ENCODE measurements around the gene IL3RA.

The IL3RA gene

DNA sequence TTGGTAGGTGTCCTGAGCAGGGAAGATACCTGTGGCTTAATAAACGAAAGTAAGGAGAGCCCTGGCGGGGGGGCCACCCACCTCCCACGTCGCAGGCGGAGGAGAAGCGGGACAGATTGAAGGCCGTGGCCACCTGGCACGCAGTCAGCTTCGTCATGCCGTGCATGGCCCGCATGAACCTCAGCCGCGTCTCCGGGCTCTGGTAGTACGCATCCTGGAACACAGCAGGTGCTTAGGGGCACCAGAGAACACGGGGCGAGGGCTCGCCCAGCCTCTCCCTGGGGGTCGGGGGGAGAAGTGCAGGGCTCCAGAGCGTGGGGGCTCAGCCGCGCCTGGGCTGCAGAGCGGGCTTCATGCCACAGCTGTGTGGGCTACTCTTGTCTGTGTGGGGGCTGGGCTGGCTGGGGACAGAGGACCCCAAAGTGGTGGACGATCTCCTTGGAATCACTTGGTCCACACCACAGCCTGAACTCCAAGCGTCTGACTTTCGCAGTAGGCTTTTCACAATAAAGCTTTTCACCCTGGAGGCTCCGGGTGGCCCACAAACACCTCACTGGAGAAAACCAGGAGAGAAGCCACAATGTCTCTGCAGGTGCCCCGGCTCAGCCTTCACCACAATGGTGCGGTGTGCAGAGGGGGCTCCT lies 82.4 kb downstream of the IL3RA start:
- no peaks in the 10 kb centered on the region for H3F3A ChIP-seq (ENCODE audit: insufficient read depth, low read length)
- H3K4me2 ChIP-seq (ENCODE audit: low read length) = no peak overlapping the region
- H3K4me1 ChIP-seq (ENCODE audit: insufficient read depth, low read length, severe bottlenecking) = peaks cover 17% of the 10 kb centered on the region
- H4K20me1 ChIP-seq (ENCODE audit: insufficient read depth, low read length) = no peaks in the 10 kb centered on the region
- H3K9me3 ChIP-seq (ENCODE audit: low read length) = peaks cover 10% of the 10 kb centered on the region
- peaks cover 79% of the 10 kb centered on the region for H3K36me3 ChIP-seq (ENCODE audit: insufficient read depth, low read length)
- peak overlapping the region; percentile 42 for H3K27ac ChIP-seq (ENCODE audit: low read depth, low read length, poor library complexity, severe bottlenecking)
- no peak for TF ChIP-seq CTCF (IDR thresholded peaks at IDR 0.05; ENCODE audit: low read length)
- no peak for TF ChIP-seq EZH2 (IDR thresholded peaks at IDR 0.05; ENCODE audit: borderline replicate concordance, low read length)
- H3K9me2 ChIP-seq (ENCODE audit: low read depth, low read length) = no peaks in the 10 kb centered on the region
- no peak overlapping the region for H3K4me3 ChIP-seq (ENCODE audit: low read depth, low read length, poor library complexity, severe bottlenecking)
- H2AFZ ChIP-seq (ENCODE audit: low read length) = no peak overlapping the region
- no peak overlapping the region for H3K9ac ChIP-seq (ENCODE audit: low read length)
- no peaks in the 10 kb centered on the region for H3K79me2 ChIP-seq (ENCODE audit: insufficient read depth, low read length)
- no peaks in the 10 kb centered on the region for H3K27me3 ChIP-seq (ENCODE audit: insufficient read depth, low read length)

DNA sequence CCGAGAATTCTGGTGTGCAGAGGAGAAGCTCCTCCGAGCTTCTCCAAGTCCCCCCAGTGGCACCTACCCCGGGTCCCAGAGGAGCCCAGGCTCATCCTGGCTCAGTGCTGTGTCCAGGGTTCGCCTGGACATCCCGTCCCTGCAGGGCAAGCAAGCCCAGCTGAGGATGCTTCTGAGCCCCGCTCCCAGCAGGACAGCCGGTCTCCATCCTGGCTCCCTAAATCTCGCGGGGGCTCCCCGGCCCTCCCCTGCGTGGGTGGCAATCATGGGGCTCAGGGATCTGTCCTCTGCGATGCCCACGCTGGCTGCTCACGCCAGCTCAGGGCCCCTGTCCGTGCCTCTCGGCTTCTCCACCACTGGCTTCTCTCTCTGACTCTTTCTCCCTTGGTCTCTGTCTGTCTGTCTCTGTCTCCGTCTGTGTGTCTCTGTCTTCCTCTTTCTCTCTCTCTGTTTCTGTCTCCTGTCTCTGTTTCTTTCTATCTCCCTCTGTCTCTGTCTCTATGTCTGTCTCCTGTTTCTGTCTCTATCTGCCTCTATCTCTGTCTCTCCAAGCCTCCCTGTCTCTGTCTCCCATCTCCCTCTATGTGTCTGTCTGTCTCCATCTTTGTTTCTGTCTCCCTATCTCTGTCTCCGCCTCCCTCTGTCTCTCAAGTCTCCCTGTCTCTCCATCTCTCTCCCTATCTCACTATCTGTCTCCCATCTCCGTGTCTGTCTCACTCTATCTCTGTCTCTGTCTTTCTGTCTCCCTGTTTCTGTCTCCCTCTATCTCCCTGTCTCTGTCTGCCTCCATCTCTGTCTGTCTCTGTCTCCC lies 83.2 kb downstream of the IL3RA start:
- no peaks in the 10 kb centered on the region for H3K27me3 ChIP-seq (ENCODE audit: insufficient read depth, low read length)
- H3K9me3 ChIP-seq (ENCODE audit: low read length) = peaks cover 10% of the 10 kb centered on the region
- H3K27ac ChIP-seq (ENCODE audit: low read depth, low read length, poor library complexity, severe bottlenecking) = peak overlapping the region; percentile 42
- H3F3A ChIP-seq (ENCODE audit: insufficient read depth, low read length) = no peaks in the 10 kb centered on the region
- H3K4me1 ChIP-seq (ENCODE audit: insufficient read depth, low read length, severe bottlenecking) = peaks cover 17% of the 10 kb centered on the region
- TF ChIP-seq EZH2 (IDR thresholded peaks at IDR 0.05; ENCODE audit: borderline replicate concordance, low read length) (no peak), CTCF (IDR thresholded peaks at IDR 0.05; ENCODE audit: low read length) (no peak)
- no peak overlapping the region for H3K4me3 ChIP-seq (ENCODE audit: low read depth, low read length, poor library complexity, severe bottlenecking)
- H3K36me3 ChIP-seq (ENCODE audit: insufficient read depth, low read length) = peaks cover 79% of the 10 kb centered on the region
- H3K4me2 ChIP-seq (ENCODE audit: low read length) = no peak overlapping the region
- H3K9ac ChIP-seq (ENCODE audit: low read length) = no peak overlapping the region; the same call in 1 of the 2 replicates
- H4K20me1 ChIP-seq (ENCODE audit: insufficient read depth, low read length) = no peaks in the 10 kb centered on the region
- no peak overlapping the region for H2AFZ ChIP-seq (ENCODE audit: low read length)
- H3K79me2 ChIP-seq (ENCODE audit: insufficient read depth, low read length) = no peaks in the 10 kb centered on the region
- no peaks in the 10 kb centered on the region for H3K9me2 ChIP-seq (ENCODE audit: low read depth, low read length)

DNA sequence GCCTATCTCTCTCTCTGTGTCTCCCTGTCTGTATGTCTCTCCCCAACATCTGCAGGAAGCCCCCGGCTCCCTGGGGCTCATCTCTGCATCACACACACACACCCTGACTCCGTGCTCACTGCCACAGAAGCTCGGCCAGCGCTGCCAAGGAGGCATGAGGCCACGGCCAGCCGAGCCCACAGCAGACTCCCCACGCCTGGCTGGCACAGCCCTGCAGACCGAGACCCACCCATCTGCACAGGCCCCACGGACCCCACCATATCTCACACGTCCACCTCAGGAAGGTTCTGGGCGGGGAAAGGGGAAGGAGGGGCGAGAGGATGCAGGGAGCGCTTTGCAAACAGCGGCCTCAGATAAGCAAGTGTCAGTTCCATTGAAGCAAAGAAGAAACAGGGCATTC lies 83.8 kb downstream of the IL3RA start:
- no peak overlapping the region; the same call in 1 of the 2 replicates for H3K9ac ChIP-seq (ENCODE audit: low read length)
- peak overlapping the region; percentile 42 for H3K27ac ChIP-seq (ENCODE audit: low read depth, low read length, poor library complexity, severe bottlenecking)
- no peak overlapping the region for H3K4me3 ChIP-seq (ENCODE audit: low read depth, low read length, poor library complexity, severe bottlenecking)

More for the DNA sequence above, 83.8 kb downstream of the IL3RA start:
- Histone ChIP-seq H3K9me3 (ENCODE audit: low read length) (peaks cover 10% of the 10 kb centered on the region), H3F3A (ENCODE audit: insufficient read depth, low read length) (no peaks in the 10 kb centered on the region), H3K36me3 (ENCODE audit: insufficient read depth, low read length) (peaks cover 85% of the 10 kb centered on the region), H4K20me1 (ENCODE audit: insufficient read depth, low read length) (no peaks in the 10 kb centered on the region), H3K4me1 (ENCODE audit: insufficient read depth, low read length, severe bottlenecking) (peaks cover 17% of the 10 kb centered on the region), H3K79me2 (ENCODE audit: insufficient read depth, low read length) (no peaks in the 10 kb centered on the region), H3K27me3 (ENCODE audit: insufficient read depth, low read length) (no peaks in the 10 kb centered on the region), H2AFZ (ENCODE audit: low read length) (no peak overlapping the region), H3K4me2 (ENCODE audit: low read length) (no peak overlapping the region), H3K9me2 (ENCODE audit: low read depth, low read length) (no peaks in the 10 kb centered on the region)
- TF ChIP-seq EZH2 (IDR thresholded peaks at IDR 0.05; ENCODE audit: borderline replicate concordance, low read length) (no peak), CTCF (IDR thresholded peaks at IDR 0.05; ENCODE audit: low read length) (no peak)
